ENCODE results near the gene MMD.
A peak's percentile ranks its signal among the peaks of the same experiment; 100 is the strongest.
"Not testable (repeated sequence)": the region's sequence is repeated elsewhere in the genome, so short reads cannot be mapped to it uniquely, and the experiment has no call there.

Gene MMD

GRCh38 chr17:55421179-55421934 lies at the start of gene MMD:
TSS of gene MMD (minus strand) at chr17:55421835. CDS start at chr17:55421695, 140 bp downstream.
- peak; percentile 68 for DNase-seq

DNA sequence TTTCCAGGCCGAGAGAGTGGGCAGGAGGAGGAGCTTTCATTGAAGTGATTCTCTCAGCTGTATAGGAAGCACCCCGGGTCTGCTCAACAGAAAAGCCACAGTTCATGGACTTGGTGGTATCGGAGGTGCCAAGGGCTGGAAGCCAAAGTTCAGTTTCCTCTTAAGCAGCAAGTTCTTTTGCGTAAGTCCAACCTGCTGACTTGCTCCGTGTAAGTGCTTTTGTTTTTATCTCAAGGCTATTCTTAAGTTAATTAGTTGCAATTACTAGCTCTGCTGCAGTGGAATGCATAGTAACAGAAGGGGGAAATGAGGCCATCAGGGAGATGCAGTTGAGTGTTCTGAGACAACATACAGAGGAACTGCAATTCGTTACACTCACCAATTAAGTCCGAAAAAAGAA lies 45.0 kb upstream of the MMD start:
- no peak for DNase-seq

DNA sequence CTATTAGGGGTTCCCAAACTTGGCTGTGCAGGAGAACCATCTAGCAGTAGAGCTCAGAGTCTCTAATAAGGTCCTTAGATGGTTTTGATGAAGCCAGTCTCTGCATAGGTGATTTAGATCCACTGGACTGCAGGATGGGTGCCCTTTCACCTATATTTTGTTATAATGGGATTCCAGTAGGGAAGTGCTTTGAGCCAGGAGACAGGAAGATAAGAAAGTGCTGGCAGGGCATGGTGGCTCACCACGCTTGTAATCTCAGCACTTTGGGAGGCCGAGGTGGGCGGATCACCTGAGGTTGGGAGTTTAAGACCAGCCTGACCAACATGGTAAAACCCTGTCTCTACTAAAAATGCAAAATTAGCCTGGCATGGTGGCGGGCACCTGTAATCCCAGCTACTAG lies 44.1 kb upstream of the MMD start:
- not testable (repeated sequence) for DNase-seq

DNA sequence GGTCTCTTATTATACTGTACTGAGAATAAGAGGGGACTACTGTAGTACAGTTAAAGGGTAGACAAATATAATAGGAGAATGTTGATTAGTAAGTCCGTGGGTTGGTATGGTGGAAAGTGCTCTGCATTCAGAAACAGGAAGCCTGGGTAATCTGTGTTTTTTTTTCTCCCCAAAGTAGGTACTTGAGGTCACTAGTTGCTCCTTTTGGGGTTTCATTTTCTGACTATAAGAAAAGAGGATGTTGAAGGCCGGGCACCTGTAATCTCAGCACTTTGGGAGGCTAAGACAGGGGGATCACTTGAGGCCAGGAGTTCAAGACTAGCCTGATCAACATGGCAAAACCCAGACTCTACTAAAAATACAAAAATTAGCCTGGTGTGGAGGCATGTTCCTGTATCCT lies 42.0 kb upstream of the MMD start:
- DNase-seq: no peak

DNA sequence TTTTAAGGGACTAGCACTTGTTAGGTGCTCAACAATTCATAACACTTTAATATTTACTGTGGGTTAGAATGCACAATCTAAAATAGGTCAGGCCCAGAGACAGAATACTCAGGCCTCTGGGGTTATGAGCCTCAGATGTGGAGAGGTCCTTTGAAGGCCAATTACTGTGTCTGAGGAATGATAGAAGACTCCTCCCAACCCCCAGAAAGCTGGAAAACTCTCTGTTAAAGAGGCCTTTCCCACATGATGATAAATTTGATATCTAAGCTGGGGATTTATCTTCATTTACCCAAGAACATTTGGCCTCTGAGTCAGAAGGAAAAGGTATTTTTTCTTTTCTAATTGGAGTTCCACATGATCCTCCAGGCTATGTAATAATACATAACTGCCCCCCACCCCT lies 41.1 kb upstream of the MMD start:
- DNase-seq: no peak

- no peak for DNase-seq
Observed at GRCh38 chr17:55462234-55462633, 40.6 kb upstream of the MMD start.

GRCh38 chr17:55458978-55459377 lies 37.3 kb upstream of the MMD start:
- DNase-seq: peak; percentile 78

DNA sequence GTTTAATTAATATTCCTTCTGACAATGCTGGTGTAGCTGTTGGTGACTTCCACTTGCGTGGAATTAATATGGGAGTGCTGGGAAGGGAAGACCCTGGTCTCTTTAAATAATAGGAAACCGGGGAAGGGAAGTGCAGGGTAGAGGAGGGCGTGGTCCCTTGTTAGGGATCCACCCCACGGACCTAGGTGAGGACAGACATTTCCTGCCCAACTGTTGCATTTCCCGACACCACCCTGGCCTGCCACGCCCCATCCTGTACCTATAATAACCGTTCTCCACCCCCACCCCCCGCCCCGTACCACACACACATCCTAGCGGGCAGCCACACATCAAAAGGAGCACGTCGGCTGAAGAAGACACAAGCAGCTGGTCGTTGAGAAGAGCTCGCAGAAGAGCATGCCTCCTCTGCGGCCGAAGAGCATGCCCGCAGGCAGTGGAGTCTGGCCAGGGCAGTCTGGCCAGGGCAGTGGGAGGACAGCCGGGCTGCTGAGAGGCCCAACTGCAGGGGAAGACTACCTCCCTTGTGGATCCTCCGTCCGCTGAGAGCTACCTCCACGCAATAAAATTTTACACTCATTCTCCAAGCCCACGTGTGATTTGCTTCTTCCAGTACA lies 36.8 kb upstream of the MMD start:
- DNase-seq: no peak

DNA sequence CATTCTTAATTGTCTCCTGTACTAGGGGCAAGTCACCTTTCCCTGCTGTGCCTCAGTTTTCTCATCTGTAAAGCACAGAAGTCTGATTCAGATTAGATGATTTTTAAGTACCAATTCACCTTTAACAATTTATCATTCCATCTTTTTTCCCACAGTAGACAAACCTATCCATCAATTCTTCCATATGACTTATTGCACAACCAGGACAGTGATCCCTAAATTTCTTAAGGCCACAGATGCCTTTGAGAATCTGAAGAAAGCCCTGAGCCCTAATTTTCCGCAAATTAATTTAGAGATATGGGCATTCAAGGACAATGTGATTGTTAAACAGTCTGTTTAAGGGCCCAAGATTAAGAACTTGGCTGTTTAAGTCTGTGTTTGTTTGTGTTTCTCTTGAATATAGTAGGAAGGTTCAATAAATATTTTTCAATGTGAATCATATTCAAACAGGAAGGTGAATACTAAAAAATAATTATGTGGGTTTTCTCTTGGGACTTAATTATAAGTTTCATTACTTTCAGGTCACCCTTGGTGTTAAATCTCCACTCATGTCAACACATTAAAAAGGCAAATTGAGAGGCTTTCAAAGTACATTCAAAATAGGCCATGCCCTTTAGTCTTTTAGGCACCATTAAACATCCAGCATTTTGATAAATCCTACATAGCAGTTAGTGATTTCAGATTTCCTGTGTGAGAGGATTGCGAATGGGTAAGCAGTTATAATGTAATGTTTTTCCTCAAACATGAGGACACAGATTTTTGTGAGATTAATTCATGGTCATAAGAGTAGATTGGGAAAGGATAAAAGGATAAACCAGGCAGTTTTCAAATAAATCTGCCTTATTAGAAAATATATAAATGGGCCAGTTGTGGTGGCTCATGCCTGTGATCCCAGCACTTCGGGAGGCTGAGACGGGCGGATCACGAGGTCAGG lies 34.9 kb upstream of the MMD start:
- DNase-seq: no peak

DNA sequence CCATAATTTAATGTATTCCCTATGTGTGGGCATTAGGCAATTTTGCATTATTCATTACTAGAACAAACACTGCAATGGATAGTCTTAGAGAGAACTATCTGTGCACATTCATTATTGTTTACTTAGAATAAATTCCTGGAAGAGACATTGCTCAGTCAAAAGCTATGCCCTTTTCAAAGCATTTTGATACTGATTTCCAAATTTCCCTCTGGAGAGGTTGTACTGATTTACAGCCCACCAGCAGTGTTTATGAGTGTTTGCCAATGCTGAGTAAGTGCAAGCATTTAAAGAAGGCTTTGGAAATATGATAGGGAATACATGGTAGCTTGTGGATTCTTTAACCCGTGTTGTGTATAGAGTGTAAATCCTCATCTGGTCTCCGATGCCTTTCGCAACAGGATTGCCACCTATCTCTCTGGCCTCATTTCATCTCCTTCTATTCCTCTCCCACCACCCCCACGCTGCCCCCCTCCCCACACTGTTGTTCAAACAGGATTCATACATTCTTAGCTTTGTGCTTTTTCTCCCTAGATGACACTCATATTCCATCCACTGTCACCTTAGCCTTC lies 33.4 kb upstream of the MMD start:
- no peak for DNase-seq

DNA sequence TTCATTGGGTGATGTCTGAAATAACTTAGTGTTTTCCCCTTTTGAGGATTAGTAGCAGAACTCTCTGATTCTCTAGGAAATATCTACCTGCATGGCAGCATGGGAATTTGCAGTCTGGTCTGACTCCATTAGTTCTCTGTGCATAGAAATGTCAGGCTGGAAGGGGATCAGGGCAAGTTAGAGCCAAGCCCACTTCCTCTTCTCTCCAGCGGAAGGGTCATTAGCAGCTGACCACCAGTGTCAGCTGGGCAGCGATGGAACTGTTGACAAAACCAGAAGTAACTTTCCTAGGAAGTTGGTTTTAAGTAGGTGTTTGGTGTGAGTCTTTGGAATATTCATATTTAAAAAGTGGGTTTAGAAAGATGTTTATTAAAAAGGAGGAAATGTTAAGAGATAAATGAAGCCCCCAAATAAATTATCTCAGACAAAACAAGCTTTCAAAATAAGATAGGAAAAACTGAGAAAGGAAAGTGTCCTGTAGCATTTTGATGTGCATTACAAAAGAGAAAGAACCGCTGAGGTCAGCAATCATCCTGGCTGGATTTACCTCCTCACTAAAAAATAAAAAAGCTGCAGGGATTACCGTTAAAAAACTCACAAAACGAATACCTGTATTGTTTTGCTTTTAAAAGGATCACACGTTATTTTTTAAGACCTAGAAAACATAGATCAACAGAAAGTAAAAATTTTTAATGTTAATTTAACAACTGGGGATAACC lies 32.4 kb upstream of the MMD start:
- no peak for DNase-seq

- no peak for DNase-seq
Observed at GRCh38 chr17:55452139-55452790, 30.6 kb upstream of the MMD start.

DNA sequence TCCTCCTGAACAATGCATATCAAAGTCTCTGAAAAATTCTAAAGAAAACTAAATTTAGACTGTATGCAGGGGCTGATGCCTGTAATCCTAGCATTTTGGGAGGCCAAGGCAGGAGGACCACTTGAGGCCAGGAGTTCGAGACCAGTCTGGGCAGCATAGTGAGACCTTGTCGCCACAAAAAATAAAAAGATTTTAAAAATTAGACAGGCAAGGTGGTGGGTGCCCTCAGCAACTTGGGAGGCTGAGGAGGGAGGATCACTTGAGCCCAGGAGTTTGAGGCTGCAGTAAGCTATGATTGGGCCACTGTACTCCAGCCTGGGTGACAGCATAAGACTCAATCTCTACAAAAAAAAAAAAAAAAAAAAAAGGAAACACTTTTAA lies 30.1 kb upstream of the MMD start:
- DNase-seq: no peak

- DNase-seq: no peak
Observed at GRCh38 chr17:55451203-55451641, 29.6 kb upstream of the MMD start.

DNA sequence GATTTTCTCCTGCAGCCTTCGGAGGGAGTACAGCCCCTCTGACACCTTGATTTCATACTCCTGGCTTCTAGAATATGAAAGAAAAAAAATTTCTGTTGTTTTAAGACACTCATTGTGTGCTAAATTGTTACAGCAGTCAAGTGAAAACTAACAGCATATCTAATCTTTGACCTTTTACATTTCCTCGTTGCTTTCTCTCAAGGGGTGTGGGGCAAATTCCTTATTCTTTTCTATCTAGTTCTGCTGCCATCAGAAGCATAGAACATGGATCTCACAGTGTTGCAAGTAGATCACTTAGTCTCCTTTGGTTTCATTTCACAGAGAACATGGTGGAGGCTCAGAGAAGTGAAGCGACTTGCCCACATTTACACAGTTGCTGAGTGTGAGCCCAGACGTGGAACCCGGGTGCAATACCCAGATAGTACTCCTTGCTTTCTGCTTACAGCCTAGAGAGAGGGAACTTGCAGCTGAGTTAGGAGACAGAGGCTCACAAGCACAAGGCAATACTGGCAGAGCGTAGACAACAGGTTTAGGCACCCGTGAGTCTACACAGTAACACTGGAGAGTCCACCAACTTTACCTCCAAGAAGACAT lies 28.7 kb upstream of the MMD start:
- no peak for DNase-seq

- no peak for DNase-seq
Observed at GRCh38 chr17:55448681-55449080, 27.0 kb upstream of the MMD start.

- no peak for DNase-seq
Observed at GRCh38 chr17:55446581-55447205, 25.1 kb upstream of the MMD start.

DNA sequence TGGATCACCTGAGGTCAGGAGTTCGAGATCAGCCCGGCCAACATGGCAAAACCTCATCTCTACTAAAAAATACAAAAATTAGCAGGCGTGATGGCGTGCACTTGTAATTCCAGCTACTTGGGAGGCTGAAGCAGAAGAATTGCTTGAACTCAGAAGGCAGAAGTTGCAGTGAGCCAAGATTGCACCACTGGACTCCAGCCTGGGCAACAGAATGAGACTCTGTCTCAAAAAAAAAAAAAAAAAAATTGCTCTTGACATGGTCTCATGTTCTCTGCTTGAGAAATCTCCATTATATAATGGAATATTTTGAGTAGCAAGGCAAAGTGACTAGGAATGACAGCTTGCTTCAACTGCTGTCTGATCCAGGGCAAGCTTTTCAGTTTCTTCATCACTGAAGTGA lies 24.4 kb upstream of the MMD start:
- not testable (repeated sequence) for DNase-seq

DNA sequence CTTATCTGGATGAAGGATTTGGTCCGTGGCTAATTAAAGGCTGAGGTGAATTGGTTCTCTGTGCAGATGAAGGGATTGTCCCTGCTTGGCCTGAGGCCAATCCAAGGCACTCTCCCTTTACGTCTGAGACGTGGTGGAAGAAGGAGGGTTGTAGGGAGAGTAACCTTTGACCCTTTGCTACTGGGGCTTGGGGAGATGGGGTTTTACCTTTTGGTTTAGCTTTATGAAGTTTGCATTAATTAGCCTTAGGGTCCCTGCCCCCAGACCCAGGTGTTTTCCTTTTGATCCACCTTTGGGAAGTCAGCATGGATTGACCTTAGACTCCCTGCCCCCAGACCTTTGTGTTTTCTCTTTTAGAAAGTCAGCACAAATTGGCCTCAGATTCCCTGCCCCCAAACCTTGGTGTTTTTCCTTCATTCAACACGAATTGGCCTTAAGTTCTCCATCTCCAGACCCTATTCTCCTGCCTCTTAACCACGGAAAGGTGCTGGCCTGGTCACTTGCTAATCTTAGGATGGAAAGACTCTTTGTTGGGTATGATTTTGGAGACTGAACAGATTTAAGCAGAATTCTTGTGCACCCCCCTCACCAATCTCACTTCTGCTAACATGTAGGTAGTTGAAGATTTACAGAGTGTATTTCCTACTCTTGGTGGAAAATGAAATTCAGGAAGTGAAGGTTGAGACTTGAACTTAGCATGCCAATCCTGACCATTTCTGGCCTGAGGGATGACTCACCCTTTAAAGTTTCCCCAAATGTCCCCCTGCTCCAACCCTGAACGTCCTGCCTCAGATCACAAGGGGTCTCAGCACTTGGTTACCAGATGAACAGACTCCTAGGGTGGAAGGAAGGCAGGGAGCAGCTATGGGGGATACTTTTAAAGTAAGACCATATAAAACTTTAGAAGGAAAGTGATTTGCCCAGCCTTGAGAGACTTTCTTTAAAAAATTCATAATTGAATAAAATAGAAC lies 23.1 kb upstream of the MMD start:
- no peak for DNase-seq

DNA sequence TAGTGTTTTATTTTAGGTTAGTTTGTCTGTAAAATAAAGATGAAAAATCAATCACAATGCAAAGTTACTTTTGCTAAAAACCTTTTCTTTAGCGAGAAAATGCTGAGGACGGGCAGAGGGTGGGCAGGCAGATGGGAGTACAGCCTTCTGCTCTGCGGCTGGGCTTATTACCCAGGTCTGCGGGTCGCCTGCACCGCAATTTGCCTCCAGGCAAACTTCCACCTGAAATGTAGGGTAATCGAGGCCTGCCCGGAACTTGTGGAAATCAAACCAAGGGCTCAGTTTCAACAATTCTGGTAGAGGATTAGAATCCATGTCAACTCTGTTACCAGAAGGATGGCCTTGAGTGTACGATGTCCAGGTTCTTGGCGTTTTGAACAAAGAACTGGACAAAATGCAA lies 22.3 kb upstream of the MMD start:
- no peak for DNase-seq

Measured in activated CD8-positive, alpha-beta memory T cell treated with anti-CD3 and anti-CD28 coated beads, Interleukin-2, amount 50 U/mL, for 48 hours (primary cell).